HG03432 (cell line): ENCODE measurements around the gene KCNMB4.
A peak's percentile ranks its signal among the peaks of the same experiment; 100 is the strongest.
"Not testable (repeated sequence)": the region's sequence is repeated elsewhere in the genome, so short reads cannot be mapped to it uniquely, and the experiment has no call there.

ENCODE experiments used
- ATAC-seq: cut with Tn5 transposase; IDR thresholded peaks from one replicate; pipeline ENCODE4 v1.9.1; 2021; ENCODE audit warnings: mild to moderate bottlenecking, moderate library complexity; ENCODE audit not compliant: unreplicated experiment

Gene KCNMB4

GRCh38 chr12:70367258-70368141, 1.4 kb downstream of the KCNMB4 start:
- no peak for ATAC-seq

GRCh38 chr12:70372881-70373280, 6.8 kb downstream of the KCNMB4 start:
- no peak for ATAC-seq

- no peak for ATAC-seq
Measured at GRCh38 chr12:70379846-70380245, 13.8 kb downstream of the KCNMB4 start.

GRCh38 chr12:70383484-70383883, 17.4 kb downstream of the KCNMB4 start:
- no peak for ATAC-seq

- ATAC-seq = no peak
Measured at GRCh38 chr12:70383886-70384285, 17.8 kb downstream of the KCNMB4 start.

GRCh38 chr12:70386771-70387170, 20.7 kb downstream of the KCNMB4 start:
- ATAC-seq = no peak

- no peak for ATAC-seq
Measured at GRCh38 chr12:70389678-70390077, 23.6 kb downstream of the KCNMB4 start.

GRCh38 chr12:70392631-70393030, 26.5 kb downstream of the KCNMB4 start:
- ATAC-seq = not testable (repeated sequence)

GRCh38 chr12:70393787-70394499, 27.9 kb downstream of the KCNMB4 start:
- no peak for ATAC-seq

- no peak for ATAC-seq
Measured at GRCh38 chr12:70398002-70398401, 31.9 kb downstream of the KCNMB4 start.

GRCh38 chr12:70398862-70399261, 32.8 kb downstream of the KCNMB4 start:
- no peak for ATAC-seq

GRCh38 chr12:70399311-70399710, 33.2 kb downstream of the KCNMB4 start:
- no peak for ATAC-seq

- ATAC-seq = no peak
Measured at GRCh38 chr12:70400124-70400523, 34.0 kb downstream of the KCNMB4 start.

- ATAC-seq = no peak
Measured at GRCh38 chr12:70402597-70402996, 36.5 kb downstream of the KCNMB4 start.

GRCh38 chr12:70403826-70404225, 37.7 kb downstream of the KCNMB4 start:
- ATAC-seq = no peak

GRCh38 chr12:70408004-70408790, 42.1 kb downstream of the KCNMB4 start:
- no peak for ATAC-seq

GRCh38 chr12:70415987-70416386, 49.9 kb downstream of the KCNMB4 start:
- ATAC-seq = peak; percentile 72

GRCh38 chr12:70417121-70417520, 51.0 kb downstream of the KCNMB4 start:
- ATAC-seq = no peak

- ATAC-seq = no peak
Measured at GRCh38 chr12:70418101-70418500, 52.0 kb downstream of the KCNMB4 start.

GRCh38 chr12:70422631-70423030, 56.5 kb downstream of the KCNMB4 start:
- ATAC-seq = no peak

GRCh38 chr12:70426620-70427019, 60.5 kb downstream of the KCNMB4 start:
- no peak for ATAC-seq
